GM12891 (cell line): ENCODE data around the gene CCDC88C.

Experiments used
- DNase-seq: peaks from one replicate; pipeline ENCODE4 v3.0.0; 2011; ENCODE audit warnings: low spot score; ENCODE audit not compliant: insufficient read length
- FAIRE-seq: peaks from 2 replicates; lab custom pipeline; 2011; peaks lifted over from hg19 to GRCh38; lab: Jason Lieb, UNC
- PAX5 ChIP-seq: IDR thresholded peaks from 2 replicates; pipeline ENCODE4 v1.6.1; 2011; ENCODE audit warnings: low read length, moderate library complexity, mild to moderate bottlenecking; ENCODE audit not compliant: insufficient read depth, severe bottlenecking
- POLR2A ChIP-seq: IDR thresholded peaks from 2 replicates; pipeline ENCODE4 v1.6.1; 2011; ENCODE audit warnings: low read depth, low read length, control low read depth
- POLR2AphosphoS5 ChIP-seq: IDR thresholded peaks from 2 replicates; pipeline ENCODE4 v1.6.1; 2011; ENCODE audit warnings: low read depth, low read length, control low read depth
- POU2F2 ChIP-seq: IDR thresholded peaks from 2 replicates; pipeline ENCODE4 v1.6.1; 2011; ENCODE audit warnings: low read depth, mild to moderate bottlenecking, control low read depth, low read length, moderate library complexity
- SPI1 ChIP-seq: IDR thresholded peaks from 2 replicates; pipeline ENCODE4 v1.6.1; 2011; ENCODE audit warnings: low read depth, low read length, control low read depth
- TAF1 ChIP-seq: IDR thresholded peaks from 2 replicates; pipeline ENCODE4 v1.6.1; 2011; ENCODE audit warnings: low read depth, low read length, control low read depth

Gene CCDC88C

DNA sequence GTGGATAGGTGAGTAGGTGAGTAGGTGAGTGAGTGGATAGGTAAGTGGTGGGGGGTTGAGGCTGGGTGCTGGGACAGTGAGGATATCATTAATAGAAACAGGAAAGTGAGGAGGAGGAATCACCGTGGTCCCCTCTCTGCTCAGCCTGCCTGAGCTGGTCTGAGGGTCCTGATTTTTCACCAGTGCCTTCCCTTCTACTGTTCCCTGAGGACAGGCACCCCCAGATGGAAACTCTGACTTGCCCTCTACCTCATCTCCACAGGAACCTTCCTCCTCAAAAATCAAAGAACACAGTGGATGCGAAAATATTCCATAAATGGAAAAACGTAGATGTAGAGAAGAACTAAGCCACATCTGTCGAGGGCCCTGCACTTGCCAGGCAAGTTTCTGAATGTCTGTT lies 175.0 kb downstream of the CCDC88C start:
- peak; percentile 54 for FAIRE-seq
- TF ChIP-seq SPI1 (no peak), POLR2A (no peak; the same call in 1 of the 2 replicates), POLR2AphosphoS5 (no peak), POU2F2 (no peak), PAX5 (no peak), TAF1 (no peak)
- DNase-seq = no peak

DNA sequence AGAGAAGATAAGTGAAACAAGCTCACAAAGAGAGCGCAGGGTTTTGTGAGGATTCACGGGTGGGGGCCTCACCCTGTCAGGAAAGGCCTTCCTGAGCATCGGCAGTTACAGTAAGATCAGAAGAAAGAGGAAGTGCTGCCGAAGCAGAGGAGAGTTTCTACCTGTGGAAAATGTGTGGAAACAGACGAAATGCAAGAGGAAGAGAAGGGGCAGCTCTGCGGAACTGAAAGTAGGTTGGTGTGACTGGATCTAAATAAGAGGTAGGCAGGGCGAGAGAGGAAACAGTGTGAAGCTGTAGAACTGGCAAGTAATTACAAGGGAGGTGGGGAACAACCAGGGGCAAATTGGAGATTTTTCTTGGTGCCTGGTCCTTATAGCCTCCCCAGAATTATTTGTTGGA lies 175.8 kb downstream of the CCDC88C start:
- FAIRE-seq = peak; percentile 89
- TF ChIP-seq POLR2A (no peak), PAX5 (no peak), TAF1 (peak; percentile 14; the same call in 1 of the 2 replicates), POU2F2 (peak; percentile 72; the same call in 1 of the 2 replicates), POLR2AphosphoS5 (no peak), SPI1 (peak; percentile 98)
- DNase-seq = no peak

DNA sequence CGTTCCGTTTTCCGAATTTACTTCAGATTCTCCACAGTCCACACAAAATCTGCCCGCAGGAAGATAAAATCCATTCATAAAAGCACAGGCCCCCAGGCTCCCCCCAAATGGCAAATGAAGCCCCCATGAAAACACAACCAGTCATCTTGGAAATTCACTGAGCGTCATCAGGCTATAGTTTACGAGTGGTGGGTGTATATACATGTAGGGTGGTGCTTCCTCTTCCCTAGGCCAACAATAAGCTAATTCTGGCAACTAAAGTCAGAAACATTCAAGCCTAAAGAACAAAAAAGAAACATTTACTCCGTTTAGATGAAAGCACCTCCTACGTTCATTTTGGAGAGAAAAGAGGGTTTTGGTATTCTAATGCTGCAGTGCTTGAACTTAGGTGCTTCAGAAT lies 179.0 kb downstream of the CCDC88C start:
- TF ChIP-seq POLR2AphosphoS5 = no peak
- no peak for TF ChIP-seq POU2F2
- TF ChIP-seq SPI1 = no peak
- no peak for TF ChIP-seq POLR2A
- TF ChIP-seq PAX5 = no peak
- TF ChIP-seq TAF1 = no peak
- FAIRE-seq (peak; percentile 20), DNase-seq (no peak)

DNA sequence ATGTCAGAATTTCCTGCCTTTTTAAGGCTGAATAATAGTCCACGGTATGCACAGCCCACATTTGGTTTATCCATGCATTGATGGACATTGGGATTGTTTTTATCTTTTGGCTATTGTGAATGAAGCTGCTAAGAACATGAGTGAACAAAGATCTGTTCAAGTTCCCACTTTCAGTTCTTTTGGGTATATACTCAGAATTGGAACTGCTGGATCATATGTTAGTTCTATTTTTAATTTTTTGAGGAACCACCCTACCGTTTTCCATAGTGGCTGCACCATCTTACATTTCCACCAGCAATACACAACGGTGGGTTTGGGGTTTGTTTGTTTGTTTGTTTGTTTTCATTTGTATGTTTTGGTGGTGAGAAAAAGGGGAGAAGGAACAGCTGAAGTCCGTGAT lies 179.5 kb downstream of the CCDC88C start:
- no peak for DNase-seq
- TF ChIP-seq PAX5 (no peak), SPI1 (no peak)
- FAIRE-seq = no peak

DNA sequence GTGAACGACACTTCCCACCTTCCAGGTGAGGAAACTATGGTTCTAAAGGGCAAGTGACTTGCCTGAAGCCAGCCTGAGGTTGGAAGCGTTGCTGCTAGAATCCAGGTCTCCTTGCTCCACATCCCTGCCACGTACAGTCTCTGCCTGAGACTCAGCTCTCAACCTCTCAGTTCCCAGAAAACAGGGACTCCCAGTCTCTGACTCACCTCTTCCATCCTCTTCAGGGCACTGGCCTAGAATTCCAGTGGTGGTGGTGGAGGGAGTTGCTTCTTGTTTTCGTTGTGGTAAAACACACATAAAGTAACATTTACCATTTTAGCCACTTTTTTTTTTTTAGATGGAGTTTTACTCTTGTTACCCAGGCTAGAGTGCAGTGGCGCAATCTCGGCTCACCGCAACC lies 180.4 kb downstream of the CCDC88C start:
- no peak for FAIRE-seq
- TF ChIP-seq POLR2A (no peak), TAF1 (no peak), POLR2AphosphoS5 (no peak), POU2F2 (no peak), PAX5 (no peak), SPI1 (no peak)
- DNase-seq = no peak

DNA sequence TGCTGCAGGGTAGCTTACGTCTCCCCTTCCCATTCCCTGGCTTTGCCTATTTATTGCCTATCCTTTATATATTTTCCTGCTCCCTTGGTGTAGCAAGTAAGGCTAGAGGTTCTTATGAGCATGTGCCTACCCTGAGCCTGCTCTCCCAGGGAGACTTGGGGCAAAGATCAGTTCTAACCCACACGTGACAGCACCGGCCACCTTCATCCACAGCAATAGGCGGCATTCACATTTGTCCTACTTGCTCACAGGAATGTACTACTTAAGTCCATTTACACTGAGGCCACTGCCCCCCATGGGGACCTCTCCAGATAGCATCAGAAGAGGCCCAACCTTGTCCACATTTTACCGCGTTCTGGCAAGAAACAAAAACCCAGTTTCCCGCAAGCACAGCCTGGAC lies 181.8 kb downstream of the CCDC88C start:
- FAIRE-seq = no peak
- DNase-seq = no peak
- no peak for TF ChIP-seq SPI1
- no peak for TF ChIP-seq POLR2AphosphoS5
- TF ChIP-seq POLR2A = no peak
- no peak for TF ChIP-seq TAF1
- no peak for TF ChIP-seq PAX5
- TF ChIP-seq POU2F2 = no peak

DNA sequence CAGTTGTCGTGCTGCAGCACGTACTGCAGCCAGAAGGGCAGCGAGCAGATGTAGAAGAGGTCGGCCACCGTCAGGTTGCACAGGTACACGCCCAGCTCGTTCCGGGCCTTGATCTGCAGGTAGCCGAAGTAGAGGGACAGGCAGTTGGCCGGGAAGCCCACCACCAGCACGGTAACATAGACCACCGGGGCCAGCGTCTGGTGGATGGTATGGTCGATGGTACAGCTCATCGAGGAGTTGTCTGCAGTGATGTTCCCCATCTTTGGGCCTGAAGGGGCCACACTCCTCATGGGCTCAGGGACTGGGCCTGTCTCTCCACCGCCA lies 182.9 kb downstream of the CCDC88C start:
- TF ChIP-seq POLR2A (no peak), SPI1 (no peak), POU2F2 (no peak), POLR2AphosphoS5 (no peak), TAF1 (no peak), PAX5 (no peak)
- FAIRE-seq = no peak
- no peak for DNase-seq

DNA sequence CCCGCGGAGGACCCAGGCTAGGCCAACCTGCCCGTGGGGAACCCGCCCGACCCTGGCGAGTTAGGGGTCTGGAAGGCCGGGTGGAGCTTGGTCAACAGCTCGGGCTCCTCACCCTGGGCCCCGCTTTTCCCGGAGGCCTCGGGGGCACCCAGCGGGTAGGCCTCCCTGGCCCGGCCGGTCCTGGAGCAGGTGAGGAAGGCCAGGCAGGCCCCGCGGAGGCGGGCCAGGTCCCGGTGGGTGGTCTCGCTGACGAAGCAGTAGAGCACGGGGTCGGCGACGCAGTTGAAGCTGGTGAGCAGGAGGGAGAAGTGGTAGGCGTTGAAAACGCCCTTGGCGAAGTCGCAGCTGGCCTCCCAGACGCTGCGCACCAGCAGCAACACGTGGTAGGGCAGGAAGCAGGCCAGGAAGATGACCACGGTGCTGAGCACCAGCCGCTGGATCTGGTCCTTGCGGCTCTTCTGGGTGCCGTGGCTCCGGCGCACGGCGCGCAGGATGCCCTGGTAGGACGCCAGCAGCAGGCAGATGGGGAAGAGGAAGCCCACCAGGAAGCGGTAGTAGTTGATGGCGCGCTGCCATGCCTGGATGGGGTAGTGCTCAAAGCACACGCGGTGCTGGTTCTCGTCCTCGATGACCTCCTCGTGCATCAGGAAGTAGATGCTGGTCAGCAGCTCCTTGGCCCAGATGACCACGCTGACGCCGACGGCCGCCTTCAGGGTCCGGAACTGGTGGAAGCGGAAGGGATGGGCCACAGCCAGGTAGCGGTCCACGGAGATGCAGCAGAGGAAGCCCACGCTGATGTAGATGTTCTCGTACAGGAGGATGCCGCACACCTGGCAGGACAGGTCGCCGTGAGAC lies 183.5 kb downstream of the CCDC88C start:
- DNase-seq = no peak
- TF ChIP-seq POLR2AphosphoS5 = no peak
- TF ChIP-seq POLR2A = no peak
- no peak for TF ChIP-seq POU2F2
- TF ChIP-seq TAF1 = no peak
- TF ChIP-seq SPI1 = no peak
- no peak for TF ChIP-seq PAX5
- FAIRE-seq = peak; percentile 66

DNA sequence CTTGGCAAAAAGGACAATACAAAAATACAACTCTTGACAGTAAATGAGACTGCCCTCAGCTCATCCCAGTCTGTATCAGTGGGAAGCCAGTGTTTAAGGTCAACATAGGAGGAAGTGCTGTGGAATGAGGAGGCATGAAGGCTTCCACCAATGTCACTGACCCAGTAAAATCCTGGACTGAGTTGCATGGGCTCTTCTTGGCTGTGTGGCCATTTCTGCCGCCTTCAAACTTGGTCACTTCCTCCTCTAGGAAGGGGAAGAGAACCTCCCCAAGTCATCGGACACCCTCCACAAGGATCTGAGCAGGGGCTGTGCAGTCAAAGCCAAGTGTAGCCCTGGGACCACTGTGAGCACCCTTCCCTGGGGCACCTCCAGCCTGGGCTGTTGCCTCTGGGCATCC lies 185.0 kb downstream of the CCDC88C start:
- no peak for DNase-seq
- FAIRE-seq = no peak

More for the DNA sequence above, 185.0 kb downstream of the CCDC88C start:
- TF ChIP-seq POLR2AphosphoS5 = no peak
- no peak for TF ChIP-seq PAX5
- TF ChIP-seq SPI1 = no peak
- TF ChIP-seq TAF1 = no peak
- no peak for TF ChIP-seq POU2F2
- TF ChIP-seq POLR2A = no peak
